Gastroesophageal sphincter (tissue), 3 donors: ENCODE data around the gene ALPG.

Source experiments
- CTCF ChIP-seq, 4 experiments: fragments of 200-600 bp in 2 of 4; fragments of 450-650 bp in 2 of 4; sonication (generic) in 1 of 4; IDR thresholded peaks; one replicate each; pipeline ENCODE4 v1.5.1; 2017 to 2019; ENCODE audit warnings: antibody characterized with exemption in 4 of 4, mild to moderate bottlenecking in 2 of 4, moderate library complexity in 2 of 4
- EP300 ChIP-seq: sonication (generic); formaldehyde crosslinking; IDR thresholded peaks from one replicate; pipeline ENCODE4 v1.6.1; 2017; ENCODE audit warnings: antibody characterized with exemption, mild to moderate bottlenecking
- POLR2A ChIP-seq, 2 donors: fragments of 450-650 bp; IDR thresholded peaks; one replicate each; pipeline ENCODE4 v1.6.1; 2017; ENCODE audit warnings: antibody characterized with exemption in 2 of 2, mild to moderate bottlenecking in 2 of 2, moderate library complexity in 1 of 2
- POLR2AphosphoS5 ChIP-seq: sonication (generic); formaldehyde crosslinking; IDR thresholded peaks from one replicate; pipeline ENCODE4 v1.6.1; 2017; ENCODE audit warnings: antibody characterized with exemption

GRCh38 chr2:232395586-232395985 lies 11.1 kb upstream of the ALPG start:
- TF ChIP-seq POLR2A (IDR thresholded peaks at IDR 0.05) (no peak), POLR2AphosphoS5 (no peak), EP300 (no peak), CTCF (IDR thresholded peaks at IDR 0.05) (no peak)
